GM21447 (cell line): ENCODE results near the gene GBGT1.

Source experiments
- ATAC-seq: cut with Tn5 transposase; IDR thresholded peaks from one replicate; pipeline ENCODE4 v1.9.1; 2021; ENCODE audit not compliant: unreplicated experiment

The GBGT1 gene

GRCh38 chr9:133104718-133105460, 58.8 kb downstream of the GBGT1 start:
- no peak for ATAC-seq

GRCh38 chr9:133103987-133104505, 59.7 kb downstream of the GBGT1 start:
- no peak for ATAC-seq

- ATAC-seq, result no peak
These were observed 60.3 kb downstream of the GBGT1 start for GRCh38 chr9:133103183-133103986.
